Stimulated activated CD4-positive, alpha-beta T cell treated with anti-CD3 and anti-CD28 coated beads, Interleukin-2, amount 100 ng/mL, for 48 hours (primary cell): ENCODE measurements around the gene GPR157.
"Not testable (repeated sequence)": the region's sequence is repeated elsewhere in the genome, so short reads cannot be mapped to it uniquely, and the experiment has no call there.

Experiments
- DNase-seq, 2 donors: peaks; one replicate each; pipeline ENCODE4 v3.0.0-alpha.2; 2020

The GPR157 gene

GRCh38 chr1:9145714-9146113 lies 16.8 kb upstream of the GPR157 start:
- no peak for DNase-seq

GRCh38 chr1:9145021-9145668 lies 16.2 kb upstream of the GPR157 start:
- peak in 1 of 2 donors; percentile 21 for DNase-seq

- DNase-seq, result not testable (repeated sequence)
Observed at GRCh38 chr1:9144494-9144893, 15.6 kb upstream of the GPR157 start.

GRCh38 chr1:9143250-9143649 lies 14.3 kb upstream of the GPR157 start:
- no peak for DNase-seq

- DNase-seq, result no peak
Observed at GRCh38 chr1:9139930-9140329, 11.0 kb upstream of the GPR157 start.

- no peak for DNase-seq
Observed at GRCh38 chr1:9136932-9137331, 8.0 kb upstream of the GPR157 start.

GRCh38 chr1:9135073-9135836 lies 6.4 kb upstream of the GPR157 start:
- DNase-seq, result no peak

- no peak for DNase-seq
Observed at GRCh38 chr1:9133870-9134585, 5.1 kb upstream of the GPR157 start.

- DNase-seq, result peak; percentile 63 to 76
Observed at GRCh38 chr1:9129266-9130041, 552 bp upstream of the GPR157 start.

GRCh38 chr1:9128166-9128519 lies 759 bp downstream of the GPR157 start:
- DNase-seq, result no peak

GRCh38 chr1:9127395-9128165 lies 1.3 kb downstream of the GPR157 start:
- no peak for DNase-seq

GRCh38 chr1:9126511-9126910 lies 2.4 kb downstream of the GPR157 start:
- DNase-seq, result no peak

GRCh38 chr1:9125847-9126246 lies 3.1 kb downstream of the GPR157 start:
- not testable (repeated sequence) for DNase-seq

- DNase-seq, result no peak
Observed at GRCh38 chr1:9125325-9125724, 3.6 kb downstream of the GPR157 start.

- not testable (repeated sequence) for DNase-seq
Observed at GRCh38 chr1:9124389-9124788, 4.5 kb downstream of the GPR157 start.

GRCh38 chr1:9123665-9124064 lies 5.2 kb downstream of the GPR157 start:
- DNase-seq, result not testable (repeated sequence)

- DNase-seq, result peak in 1 of 2 donors; percentile 20
Observed at GRCh38 chr1:9121496-9122409, 7.1 kb downstream of the GPR157 start.

- no peak for DNase-seq
Observed at GRCh38 chr1:9120312-9120958, 8.5 kb downstream of the GPR157 start.

- no peak for DNase-seq
Observed at GRCh38 chr1:9119745-9120144, 9.2 kb downstream of the GPR157 start.

GRCh38 chr1:9118186-9118585 lies 10.7 kb downstream of the GPR157 start:
- DNase-seq, result no peak
